Measurements from ENCODE around the gene PHF13. TPM values are rescaled to one million over a fixed set of nuclear protein-coding genes. Genes with fewer than 3 reads are reported as not detected.

Gene PHF13
- polyA plus RNA-seq, 1 donor from 2014 or later, result 11.0 TPM

DNA sequence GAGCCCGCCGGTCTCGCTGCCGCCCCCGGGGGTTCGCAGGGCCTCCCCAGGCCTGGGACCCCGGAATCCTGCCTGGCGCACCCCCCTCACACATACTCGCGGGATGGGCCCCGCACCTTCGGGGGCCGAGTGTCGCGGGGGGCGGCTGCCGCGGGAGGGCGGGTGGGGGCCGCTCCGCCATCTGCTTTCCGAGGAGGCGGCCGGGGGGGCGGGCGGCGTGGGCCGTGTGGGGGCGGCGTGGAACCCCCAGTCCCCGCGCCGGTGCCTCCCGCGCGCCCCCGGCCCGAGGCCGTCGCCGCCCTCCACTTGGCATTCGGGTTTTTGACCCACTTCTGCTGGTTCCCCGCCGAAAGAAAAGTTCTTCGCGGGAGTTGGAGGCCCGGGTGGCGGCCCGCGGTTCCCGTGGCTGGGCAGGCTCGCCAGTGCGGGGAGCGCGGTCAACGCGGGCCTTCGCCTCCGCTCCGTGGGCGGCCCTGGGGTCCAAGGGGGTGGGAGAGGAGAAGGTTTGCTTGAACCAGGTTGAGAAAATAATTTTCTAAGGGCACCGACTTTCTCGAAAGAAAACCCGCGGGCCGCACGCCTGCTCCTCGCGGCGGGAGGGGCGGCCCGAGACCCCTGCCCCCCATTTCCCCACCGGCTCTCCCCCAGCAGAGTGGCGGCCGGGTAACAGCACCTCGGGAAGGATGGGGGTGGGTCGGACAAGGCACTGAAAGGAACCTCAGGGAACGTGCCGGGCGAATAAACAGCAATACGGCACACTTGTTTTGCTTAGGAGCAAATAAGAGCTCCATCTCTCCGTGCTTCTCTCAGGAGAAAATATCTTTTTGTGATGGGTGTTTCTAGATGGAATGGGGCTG lies 1.6 kb downstream of the PHF13 start:
- no peak overlapping the region for H2AFZ ChIP-seq (ENCODE audit: low read depth, low read length)
- peak overlapping the region; percentile 75 for H3K4me3 ChIP-seq (ENCODE audit: low read length)
- TF ChIP-seq, protein P1, sequence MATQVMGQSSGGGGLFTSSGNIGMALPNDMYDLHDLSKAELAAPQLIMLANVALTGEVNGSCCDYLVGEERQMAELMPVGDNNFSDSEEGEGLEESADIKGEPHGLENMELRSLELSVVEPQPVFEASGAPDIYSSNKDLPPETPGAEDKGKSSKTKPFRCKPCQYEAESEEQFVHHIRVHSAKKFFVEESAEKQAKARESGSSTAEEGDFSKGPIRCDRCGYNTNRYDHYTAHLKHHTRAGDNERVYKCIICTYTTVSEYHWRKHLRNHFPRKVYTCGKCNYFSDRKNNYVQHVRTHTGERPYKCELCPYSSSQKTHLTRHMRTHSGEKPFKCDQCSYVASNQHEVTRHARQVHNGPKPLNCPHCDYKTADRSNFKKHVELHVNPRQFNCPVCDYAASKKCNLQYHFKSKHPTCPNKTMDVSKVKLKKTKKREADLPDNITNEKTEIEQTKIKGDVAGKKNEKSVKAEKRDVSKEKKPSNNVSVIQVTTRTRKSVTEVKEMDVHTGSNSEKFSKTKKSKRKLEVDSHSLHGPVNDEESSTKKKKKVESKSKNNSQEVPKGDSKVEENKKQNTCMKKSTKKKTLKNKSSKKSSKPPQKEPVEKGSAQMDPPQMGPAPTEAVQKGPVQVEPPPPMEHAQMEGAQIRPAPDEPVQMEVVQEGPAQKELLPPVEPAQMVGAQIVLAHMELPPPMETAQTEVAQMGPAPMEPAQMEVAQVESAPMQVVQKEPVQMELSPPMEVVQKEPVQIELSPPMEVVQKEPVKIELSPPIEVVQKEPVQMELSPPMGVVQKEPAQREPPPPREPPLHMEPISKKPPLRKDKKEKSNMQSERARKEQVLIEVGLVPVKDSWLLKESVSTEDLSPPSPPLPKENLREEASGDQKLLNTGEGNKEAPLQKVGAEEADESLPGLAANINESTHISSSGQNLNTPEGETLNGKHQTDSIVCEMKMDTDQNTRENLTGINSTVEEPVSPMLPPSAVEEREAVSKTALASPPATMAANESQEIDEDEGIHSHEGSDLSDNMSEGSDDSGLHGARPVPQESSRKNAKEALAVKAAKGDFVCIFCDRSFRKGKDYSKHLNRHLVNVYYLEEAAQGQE (IDR thresholded peaks at IDR 0.05; ENCODE audit: borderline replicate concordance), result no peak
- no peak for TF ChIP-seq EP300 (conservative IDR thresholded peaks at IDR 0.05; ENCODE audit: poor library complexity, severe bottlenecking)
- no peak for TF ChIP-seq POLR2AphosphoS5 (IDR thresholded peaks at IDR 0.05)
- TF ChIP-seq TAF1 (IDR thresholded peaks at IDR 0.05; ENCODE audit: low read depth), result no peak
- no peak for TF ChIP-seq SMC3 (conservative IDR thresholded peaks at IDR 0.05; ENCODE audit: poor library complexity)
- TF ChIP-seq RAD21 (conservative IDR thresholded peaks at IDR 0.05), result no peak
- no peak for TF ChIP-seq MXI1 (conservative IDR thresholded peaks at IDR 0.05; ENCODE audit: poor library complexity, severe bottlenecking)
- TF ChIP-seq EZH2 (IDR thresholded peaks at IDR 0.05; ENCODE audit: borderline replicate concordance, insufficient read depth, low read length, poor library complexity, severe bottlenecking), result no peak
- TF ChIP-seq, protein P2, sequence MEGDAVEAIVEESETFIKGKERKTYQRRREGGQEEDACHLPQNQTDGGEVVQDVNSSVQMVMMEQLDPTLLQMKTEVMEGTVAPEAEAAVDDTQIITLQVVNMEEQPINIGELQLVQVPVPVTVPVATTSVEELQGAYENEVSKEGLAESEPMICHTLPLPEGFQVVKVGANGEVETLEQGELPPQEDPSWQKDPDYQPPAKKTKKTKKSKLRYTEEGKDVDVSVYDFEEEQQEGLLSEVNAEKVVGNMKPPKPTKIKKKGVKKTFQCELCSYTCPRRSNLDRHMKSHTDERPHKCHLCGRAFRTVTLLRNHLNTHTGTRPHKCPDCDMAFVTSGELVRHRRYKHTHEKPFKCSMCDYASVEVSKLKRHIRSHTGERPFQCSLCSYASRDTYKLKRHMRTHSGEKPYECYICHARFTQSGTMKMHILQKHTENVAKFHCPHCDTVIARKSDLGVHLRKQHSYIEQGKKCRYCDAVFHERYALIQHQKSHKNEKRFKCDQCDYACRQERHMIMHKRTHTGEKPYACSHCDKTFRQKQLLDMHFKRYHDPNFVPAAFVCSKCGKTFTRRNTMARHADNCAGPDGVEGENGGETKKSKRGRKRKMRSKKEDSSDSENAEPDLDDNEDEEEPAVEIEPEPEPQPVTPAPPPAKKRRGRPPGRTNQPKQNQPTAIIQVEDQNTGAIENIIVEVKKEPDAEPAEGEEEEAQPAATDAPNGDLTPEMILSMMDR (IDR thresholded peaks at IDR 0.05; ENCODE audit: poor library complexity, severe bottlenecking), result no peak
- H4K20me1 ChIP-seq (ENCODE audit: insufficient read depth), result peaks cover 8% of the 10 kb centered on the region
- H3K27ac ChIP-seq (ENCODE audit: low read length), result no peak overlapping the region
- peak overlapping the region; percentile 84 for H3K9ac ChIP-seq (ENCODE audit: low read length)
- no peaks in the 10 kb centered on the region for H3K9me3 ChIP-seq (ENCODE audit: low read length)
- no peaks in the 10 kb centered on the region for H3K9me2 ChIP-seq (ENCODE audit: insufficient read depth, low read length)
- H3F3A ChIP-seq (ENCODE audit: insufficient read depth, low read length, poor library complexity, severe bottlenecking), result no peaks in the 10 kb centered on the region
- no peaks in the 10 kb centered on the region for H3K36me3 ChIP-seq (ENCODE audit: insufficient read depth, low read length)
- no peaks in the 10 kb centered on the region for H3K27me3 ChIP-seq (ENCODE audit: insufficient read depth, low read depth, low read length)
- peak overlapping the region; percentile 15 for H3K4me2 ChIP-seq (ENCODE audit: low read length)
- peaks cover 19% of the 10 kb centered on the region for H3K79me2 ChIP-seq (replicated peaks; ENCODE audit: insufficient read depth, low read length)

DNA sequence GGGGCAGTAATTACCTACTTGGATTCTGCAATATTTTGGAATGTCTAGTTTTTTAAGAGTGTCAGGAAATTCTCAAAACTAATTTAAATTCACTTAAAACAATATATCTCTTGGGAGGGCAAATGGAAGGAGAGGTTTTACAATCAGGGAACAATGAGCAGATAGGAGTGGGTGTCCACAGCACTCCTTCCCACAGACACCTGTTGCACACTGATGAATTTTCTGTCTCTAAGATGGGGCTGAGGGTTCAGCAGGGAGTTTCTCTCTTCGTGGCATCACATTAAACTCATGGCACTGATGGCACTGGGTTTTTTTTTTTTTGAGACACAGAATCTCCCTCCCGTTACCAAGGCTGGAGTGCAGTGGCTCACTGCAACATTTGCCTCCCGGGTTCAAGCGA lies 5.5 kb downstream of the PHF13 start:
- Histone ChIP-seq H3K4me3 (ENCODE audit: low read length) (no peak overlapping the region), H3F3A (ENCODE audit: insufficient read depth, low read length, poor library complexity, severe bottlenecking) (no peaks in the 10 kb centered on the region), H3K9ac (ENCODE audit: low read length) (no peak overlapping the region), H3K27ac (ENCODE audit: low read length) (no peak overlapping the region), H3K9me3 (ENCODE audit: low read length) (no peaks in the 10 kb centered on the region), H2AFZ (ENCODE audit: low read depth, low read length) (no peak overlapping the region), H3K79me2 (replicated peaks; ENCODE audit: insufficient read depth, low read length) (peaks cover 16% of the 10 kb centered on the region), H3K36me3 (ENCODE audit: insufficient read depth, low read length) (no peaks in the 10 kb centered on the region), H3K4me2 (ENCODE audit: low read length) (no peak overlapping the region), H3K27me3 (ENCODE audit: insufficient read depth, low read depth, low read length) (no peaks in the 10 kb centered on the region), H3K9me2 (ENCODE audit: insufficient read depth, low read length) (no peaks in the 10 kb centered on the region), H4K20me1 (ENCODE audit: insufficient read depth) (peaks cover 8% of the 10 kb centered on the region)
- TF ChIP-seq POLR2AphosphoS5 (IDR thresholded peaks at IDR 0.05), result no peak
- no peak for TF ChIP-seq EP300 (conservative IDR thresholded peaks at IDR 0.05; ENCODE audit: poor library complexity, severe bottlenecking)
- TF ChIP-seq TAF1 (IDR thresholded peaks at IDR 0.05; ENCODE audit: low read depth), result no peak
- no peak for TF ChIP-seq EZH2 (IDR thresholded peaks at IDR 0.05; ENCODE audit: borderline replicate concordance, insufficient read depth, low read length, poor library complexity, severe bottlenecking)
